ENCODE data around the gene MN1.

MN1 gene

DNA sequence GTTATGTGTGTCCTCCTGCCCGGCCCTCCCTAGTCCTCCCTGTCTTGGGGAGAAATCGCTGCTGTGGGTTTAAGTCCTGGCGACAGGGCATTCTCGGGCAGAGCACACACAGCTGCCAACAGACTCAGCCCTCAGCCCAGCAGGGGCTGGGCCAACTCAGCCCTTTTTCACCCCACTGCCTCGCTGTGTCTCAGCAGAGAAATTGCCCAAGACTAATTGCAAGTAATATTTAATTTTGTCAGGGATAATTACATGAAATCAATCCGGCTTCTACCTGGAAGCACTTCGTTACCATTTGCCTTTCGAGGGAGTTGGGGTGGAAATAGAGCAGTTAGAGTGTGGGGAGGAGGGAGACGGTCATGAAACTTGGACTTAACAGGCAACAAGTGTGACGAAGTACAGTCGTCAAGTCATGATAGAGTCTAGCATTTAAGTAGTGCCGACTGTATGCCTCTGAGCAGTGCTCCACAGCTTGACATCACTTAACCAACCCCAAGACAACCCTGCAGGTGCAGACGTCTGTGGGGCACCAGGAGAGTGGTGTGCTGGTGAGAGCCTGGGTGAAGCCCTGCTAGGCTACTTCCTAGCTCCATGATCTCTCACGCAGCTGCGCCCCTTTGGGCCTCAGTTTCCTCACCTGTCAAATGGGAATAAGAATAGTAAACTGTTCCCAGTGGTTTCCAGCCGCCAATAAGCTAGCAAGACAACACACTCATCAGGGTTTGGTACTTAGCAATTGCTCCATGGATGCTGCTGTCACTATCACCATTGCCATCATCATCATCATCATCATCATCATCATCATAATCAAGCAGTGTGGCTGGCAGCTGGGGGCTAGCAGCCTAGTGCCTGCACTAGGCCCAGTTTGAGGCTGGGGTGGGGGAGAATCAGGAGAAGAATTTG, 29.2 kb downstream of the MN1 start:
- H3K4me1 Mint-ChIP-seq (ENCODE audit: low read depth): no peaks in the 10 kb centered on the region
- no peak overlapping the region for H3K27ac Mint-ChIP-seq
- no peak overlapping the region for H3K4me3 Mint-ChIP-seq
- peaks cover 3% of the 10 kb centered on the region for H3K27me3 Mint-ChIP-seq
- H3K9me3 Mint-ChIP-seq (ENCODE audit: low read depth): no peaks in the 10 kb centered on the region
- no peaks in the 10 kb centered on the region for H3K36me3 Mint-ChIP-seq

DNA sequence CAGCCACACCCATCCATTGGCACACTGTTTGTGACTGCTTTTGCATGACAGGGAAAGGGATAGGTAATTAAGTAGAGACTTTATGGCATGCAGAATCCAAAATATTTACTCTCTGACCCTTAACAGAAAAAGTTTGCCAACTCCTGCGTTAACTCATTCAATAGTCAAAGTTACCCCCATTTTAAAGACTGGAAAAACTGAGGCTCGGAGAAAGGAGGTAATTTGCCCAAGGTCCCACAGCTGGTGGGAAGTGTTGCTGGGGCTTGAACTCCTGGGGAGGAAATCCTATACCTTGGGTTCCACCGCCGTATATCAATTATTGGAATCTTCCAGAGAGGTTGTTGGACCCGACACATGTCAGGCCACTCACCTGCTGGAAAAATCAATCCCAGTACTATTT, 29.9 kb downstream of the MN1 start:
- Mint-ChIP-seq H3K4me1 (ENCODE audit: low read depth) (no peaks in the 10 kb centered on the region), H3K36me3 (no peaks in the 10 kb centered on the region), H3K4me3 (no peak overlapping the region), H3K27ac (no peak overlapping the region), H3K27me3 (peaks cover 1% of the 10 kb centered on the region), H3K9me3 (ENCODE audit: low read depth) (no peaks in the 10 kb centered on the region)

- H3K9me3 Mint-ChIP-seq (ENCODE audit: low read depth): no peaks in the 10 kb centered on the region
- H3K4me3 Mint-ChIP-seq: no peak overlapping the region
- no peaks in the 10 kb centered on the region for H3K27me3 Mint-ChIP-seq
- H3K4me1 Mint-ChIP-seq (ENCODE audit: low read depth): no peaks in the 10 kb centered on the region
- H3K27ac Mint-ChIP-seq: no peak overlapping the region
- H3K36me3 Mint-ChIP-seq: no peaks in the 10 kb centered on the region
Observed at GRCh38 chr22:27769012-27769411, 32.5 kb downstream of the MN1 start.

GRCh38 chr22:27768027-27768653, 33.4 kb downstream of the MN1 start:
- H3K9me3 Mint-ChIP-seq (ENCODE audit: low read depth): no peaks in the 10 kb centered on the region
- H3K27ac Mint-ChIP-seq: no peak overlapping the region
- H3K27me3 Mint-ChIP-seq: no peaks in the 10 kb centered on the region

DNA sequence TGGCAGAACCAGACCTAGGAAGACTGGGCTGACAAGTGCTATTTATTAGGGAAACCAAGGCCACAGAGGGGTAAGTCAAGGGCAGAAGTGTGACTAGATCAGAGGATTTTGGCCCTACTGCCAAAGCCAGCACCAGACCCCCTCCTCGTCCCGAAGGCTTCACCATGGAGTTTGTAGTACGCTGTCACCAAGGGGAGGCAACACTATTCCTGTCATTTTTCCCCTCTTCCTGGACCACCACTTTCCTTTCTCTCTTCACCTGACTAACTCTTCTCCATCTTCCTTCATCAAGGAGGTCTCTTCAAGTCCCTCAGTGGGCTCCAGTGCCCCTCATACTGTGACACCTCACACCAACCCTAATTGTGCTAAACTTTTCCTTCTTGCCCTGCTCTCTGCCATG, 34.9 kb downstream of the MN1 start:
- no peaks in the 10 kb centered on the region for H3K9me3 Mint-ChIP-seq (ENCODE audit: low read depth)
- H3K27ac Mint-ChIP-seq: no peak overlapping the region
- no peaks in the 10 kb centered on the region for H3K36me3 Mint-ChIP-seq
- no peaks in the 10 kb centered on the region for H3K27me3 Mint-ChIP-seq
- no peak overlapping the region for H3K4me3 Mint-ChIP-seq
- no peaks in the 10 kb centered on the region for H3K4me1 Mint-ChIP-seq (ENCODE audit: low read depth)

More at GRCh38 chr22:27768027-27768653, 33.4 kb downstream of the MN1 start:
- no peak overlapping the region for H3K4me3 Mint-ChIP-seq
- H3K36me3 Mint-ChIP-seq: no peaks in the 10 kb centered on the region
- H3K4me1 Mint-ChIP-seq (ENCODE audit: low read depth): no peaks in the 10 kb centered on the region

GRCh38 chr22:27765706-27766291, 35.8 kb downstream of the MN1 start:
- Mint-ChIP-seq H3K4me1 (ENCODE audit: low read depth) (no peaks in the 10 kb centered on the region), H3K27me3 (no peaks in the 10 kb centered on the region), H3K27ac (no peak overlapping the region), H3K9me3 (ENCODE audit: low read depth) (no peaks in the 10 kb centered on the region), H3K4me3 (no peak overlapping the region), H3K36me3 (no peaks in the 10 kb centered on the region)

DNA sequence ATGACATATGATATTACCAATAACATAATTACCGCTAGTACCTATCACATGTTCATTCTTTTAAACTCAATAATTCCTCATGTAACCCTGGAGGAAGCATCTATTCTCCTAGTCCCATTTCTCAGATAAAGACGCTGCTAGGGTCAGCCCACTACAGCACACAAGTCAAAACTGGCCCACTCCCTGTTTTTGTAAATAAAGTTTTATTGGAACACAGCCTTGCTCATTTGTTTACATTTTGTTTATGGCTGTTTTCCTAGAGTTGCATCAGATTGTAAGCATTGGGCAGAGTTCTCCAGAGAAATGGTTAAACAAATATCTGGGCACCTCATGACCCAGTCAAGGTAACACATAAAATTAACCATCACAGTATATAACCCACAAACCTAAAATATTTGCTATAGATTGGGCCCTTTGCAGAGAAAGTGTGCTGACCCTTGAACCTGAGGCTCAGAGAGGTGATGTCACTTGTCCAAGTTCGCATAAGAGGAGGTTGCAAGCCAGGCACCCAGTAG, 36.8 kb downstream of the MN1 start:
- Mint-ChIP-seq H3K27me3 (no peaks in the 10 kb centered on the region), H3K36me3 (no peaks in the 10 kb centered on the region), H3K4me3 (no peak overlapping the region), H3K27ac (no peak overlapping the region), H3K4me1 (ENCODE audit: low read depth) (no peaks in the 10 kb centered on the region), H3K9me3 (ENCODE audit: low read depth) (no peaks in the 10 kb centered on the region)

DNA sequence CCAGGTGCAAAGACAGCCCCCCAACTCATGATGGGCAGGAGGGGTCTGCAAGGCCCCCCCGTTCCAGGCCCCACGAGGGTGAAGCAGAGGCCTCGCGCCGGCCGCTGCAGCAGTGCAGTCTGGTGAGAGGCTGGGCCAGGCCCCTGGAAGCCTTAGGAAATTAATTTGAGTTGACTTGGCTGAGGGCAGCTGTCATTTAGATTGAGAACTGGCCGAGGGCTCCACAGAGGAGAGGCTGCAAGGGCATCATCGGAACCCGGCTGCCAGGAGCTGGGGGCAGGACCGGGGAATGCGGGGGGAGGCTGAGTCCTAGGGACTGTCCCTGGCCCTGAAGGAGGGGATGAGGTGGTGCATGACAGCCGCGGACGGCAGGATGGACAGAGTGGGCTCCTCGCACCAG, 39.9 kb downstream of the MN1 start:
- Mint-ChIP-seq H3K36me3 (no peaks in the 10 kb centered on the region), H3K4me3 (no peak overlapping the region), H3K4me1 (ENCODE audit: low read depth) (no peaks in the 10 kb centered on the region), H3K27ac (no peak overlapping the region), H3K27me3 (no peaks in the 10 kb centered on the region), H3K9me3 (ENCODE audit: low read depth) (no peaks in the 10 kb centered on the region)

DNA sequence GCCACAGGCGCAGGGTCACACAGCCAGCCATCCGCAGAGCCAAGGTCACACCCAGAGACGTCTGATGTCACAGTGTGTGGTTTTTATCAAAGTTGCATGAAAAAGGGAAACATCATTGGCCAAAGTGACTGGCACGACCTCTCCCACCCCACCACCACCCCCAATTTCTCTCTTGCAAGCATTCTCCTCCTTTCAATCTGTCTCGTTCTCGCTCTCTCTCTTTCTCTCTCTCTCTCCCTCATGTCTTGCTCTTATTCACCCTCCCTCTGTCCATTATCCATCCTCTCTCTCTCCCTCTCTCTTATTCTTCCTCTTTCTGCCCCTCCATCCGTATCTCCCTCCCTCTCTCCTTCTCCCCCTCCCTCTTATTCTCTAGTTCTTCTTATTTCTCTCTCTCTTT, 40.6 kb downstream of the MN1 start:
- Mint-ChIP-seq H3K27ac (no peak overlapping the region), H3K4me1 (ENCODE audit: low read depth) (no peaks in the 10 kb centered on the region), H3K36me3 (no peaks in the 10 kb centered on the region), H3K4me3 (no peak overlapping the region), H3K9me3 (ENCODE audit: low read depth) (no peaks in the 10 kb centered on the region), H3K27me3 (no peaks in the 10 kb centered on the region)

GRCh38 chr22:27760474-27760873, 41.1 kb downstream of the MN1 start:
- H3K36me3 Mint-ChIP-seq: no peaks in the 10 kb centered on the region
- no peaks in the 10 kb centered on the region for H3K4me1 Mint-ChIP-seq (ENCODE audit: low read depth)
- H3K27me3 Mint-ChIP-seq: no peaks in the 10 kb centered on the region
- no peak overlapping the region for H3K4me3 Mint-ChIP-seq
- no peak overlapping the region for H3K27ac Mint-ChIP-seq
- no peaks in the 10 kb centered on the region for H3K9me3 Mint-ChIP-seq (ENCODE audit: low read depth)

DNA sequence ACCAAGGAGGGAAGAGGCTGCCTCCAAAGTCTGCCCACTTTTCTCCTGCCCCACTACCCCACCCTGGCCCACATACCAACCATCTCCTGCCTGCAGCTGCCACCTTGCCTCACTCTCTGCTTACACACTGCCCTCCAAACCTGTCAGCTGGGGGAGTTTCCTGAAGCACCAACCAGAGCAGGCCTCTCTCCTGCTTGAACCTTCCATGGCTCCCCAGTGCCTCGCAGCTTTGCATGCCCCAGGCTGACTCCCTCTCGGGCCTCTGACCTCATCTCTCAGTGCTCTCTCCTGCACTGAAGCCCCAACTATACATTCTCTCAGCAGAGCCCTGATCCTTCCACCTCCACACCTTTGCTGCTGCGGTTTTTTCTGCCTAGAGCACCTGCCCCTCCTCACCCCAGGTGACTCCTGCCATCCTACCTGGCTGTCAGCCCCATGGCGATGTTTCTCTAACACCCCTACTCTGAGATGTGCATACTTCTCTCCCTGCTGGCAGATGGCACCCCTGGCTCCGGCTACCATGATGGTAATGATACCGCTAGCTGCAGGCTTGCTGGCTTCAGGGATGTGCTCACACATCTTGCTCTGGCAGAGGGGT, 43.5 kb downstream of the MN1 start:
- no peak overlapping the region for H3K4me3 Mint-ChIP-seq
- H3K27me3 Mint-ChIP-seq: no peaks in the 10 kb centered on the region
- H3K36me3 Mint-ChIP-seq: no peaks in the 10 kb centered on the region
- no peak overlapping the region for H3K27ac Mint-ChIP-seq
- H3K9me3 Mint-ChIP-seq (ENCODE audit: low read depth): no peaks in the 10 kb centered on the region
- no peaks in the 10 kb centered on the region for H3K4me1 Mint-ChIP-seq (ENCODE audit: low read depth)

DNA sequence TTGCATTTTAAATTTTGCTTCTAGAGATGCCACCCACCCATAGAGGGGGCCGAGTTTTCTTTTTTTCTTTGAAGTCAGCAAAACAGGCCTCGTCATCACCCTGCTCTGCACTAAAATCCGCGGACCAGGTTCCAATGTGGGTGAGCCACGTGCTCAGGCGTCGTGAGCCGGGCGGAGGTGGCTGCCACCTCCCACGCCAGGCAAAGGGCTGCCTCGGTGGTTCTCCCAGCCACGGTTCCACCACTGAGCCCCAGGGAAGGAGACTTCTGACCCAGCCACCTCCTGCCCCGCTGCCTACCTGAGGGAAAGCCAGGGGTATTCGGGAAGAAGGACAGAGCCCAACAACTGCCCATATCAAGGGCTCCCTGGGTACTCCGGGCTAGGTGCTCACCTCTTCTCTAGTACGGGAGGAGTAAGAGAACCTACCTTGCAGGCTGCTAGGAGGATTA, 45.3 kb downstream of the MN1 start:
- Mint-ChIP-seq H3K4me3 (no peak overlapping the region), H3K9me3 (ENCODE audit: low read depth) (no peaks in the 10 kb centered on the region), H3K36me3 (no peaks in the 10 kb centered on the region), H3K4me1 (ENCODE audit: low read depth) (no peaks in the 10 kb centered on the region), H3K27me3 (no peaks in the 10 kb centered on the region), H3K27ac (no peak overlapping the region)

GRCh38 chr22:27755521-27756211, 45.9 kb downstream of the MN1 start:
- Mint-ChIP-seq H3K4me1 (ENCODE audit: low read depth) (no peaks in the 10 kb centered on the region), H3K4me3 (no peak overlapping the region), H3K27ac (no peak overlapping the region), H3K36me3 (no peaks in the 10 kb centered on the region), H3K9me3 (ENCODE audit: low read depth) (no peaks in the 10 kb centered on the region), H3K27me3 (no peaks in the 10 kb centered on the region)

- Mint-ChIP-seq H3K9me3 (ENCODE audit: low read depth) (no peaks in the 10 kb centered on the region), H3K27ac (no peak overlapping the region), H3K27me3 (peaks cover 3% of the 10 kb centered on the region), H3K4me3 (no peak overlapping the region), H3K36me3 (no peaks in the 10 kb centered on the region), H3K4me1 (ENCODE audit: low read depth) (no peaks in the 10 kb centered on the region)
Observed at GRCh38 chr22:27754888-27755480, 46.6 kb downstream of the MN1 start.

Data from activated naive CD8-positive, alpha-beta T cell (primary cell).